Natural killer cell (primary cell): ENCODE results near the gene RTN4IP1. TPM values are rescaled to one million over a fixed set of nuclear protein-coding genes. Genes with fewer than 3 reads are reported as not detected.
A peak's percentile ranks its signal among the peaks of the same experiment; 100 is the strongest.

Experiments used
- ATAC-seq, 3 donors: fragments of 150-1000 bp in 2 of 3; fragments of 200-7000 bp in 1 of 3; cut with Tn5 transposase; 1 replicate in 1 of 3; 2 replicates in 2 of 3; pipeline ENCODE4 v1.10.0; 2021; ENCODE audit warnings: mild to moderate bottlenecking in 2 of 3, moderate library complexity in 2 of 3
- DNase-seq, 2 donors: peaks; one replicate each; pipeline versions ENCODE4 v3.0.0 to v3.0.0-alpha.2; 2013 to 2021; ENCODE audit warnings: mixed read lengths in 1 of 2
- H3K27ac ChIP-seq: one replicate; pipeline ENCODE4 v1.5.1; 2013; ENCODE audit warnings: mild to moderate bottlenecking, low read length
- H3K27me3 ChIP-seq: one replicate; pipeline ENCODE4 v1.6.1; 2013; ENCODE audit warnings: low read length; ENCODE audit not compliant: control insufficient read depth, insufficient read depth
- H3K36me3 ChIP-seq: one replicate; pipeline ENCODE4 v1.6.1; 2013; ENCODE audit warnings: low read length; ENCODE audit not compliant: control insufficient read depth, insufficient read depth
- H3K4me1 ChIP-seq: one replicate; pipeline ENCODE4 v1.6.1; 2013; ENCODE audit warnings: low read length; ENCODE audit not compliant: control insufficient read depth, insufficient read depth
- H3K4me3 ChIP-seq: one replicate; pipeline ENCODE4 v1.5.1; 2013; ENCODE audit warnings: low read length
- H3K9me3 ChIP-seq: one replicate; pipeline ENCODE4 v1.6.1; 2013; ENCODE audit warnings: low read length; ENCODE audit not compliant: control insufficient read depth, insufficient read depth
- H3K27ac Mint-ChIP-seq, 2 donors: one replicate each; pipeline ENCODE4 v1.8.0; 2022; ENCODE audit warnings: mild to moderate bottlenecking in 2 of 2, mixed read lengths in 2 of 2, moderate library complexity in 1 of 2
- H3K27me3 Mint-ChIP-seq, 2 donors: one replicate each; pipeline ENCODE4 v1.8.0; 2022; ENCODE audit warnings: low read depth in 2 of 2, mixed read lengths in 2 of 2
- H3K36me3 Mint-ChIP-seq: one replicate; pipeline ENCODE4 v1.8.0; 2022; ENCODE audit warnings: mixed read lengths
- H3K4me1 Mint-ChIP-seq, 2 donors: one replicate each; pipeline ENCODE4 v1.8.0; 2022; ENCODE audit warnings: mixed read lengths in 2 of 2
- H3K4me3 Mint-ChIP-seq: one replicate; pipeline ENCODE4 v1.8.0; 2022; ENCODE audit warnings: mild to moderate bottlenecking, moderate library complexity, mixed read lengths
- H3K9me3 Mint-ChIP-seq, 2 donors: one replicate each; pipeline ENCODE4 v1.8.0; 2022; ENCODE audit warnings: mixed read lengths in 2 of 2
- CTCF ChIP-seq: fragments of 200-600 bp; IDR thresholded peaks from one replicate; pipeline ENCODE4 v1.8.0; 2022; ENCODE audit warnings: antibody characterized with exemption
- WGBS: methylation state at CpG from one replicate; pipeline ENCODE4 v1.1.7; 2013; ENCODE audit warnings: missing lambda C conversion rate; ENCODE audit not compliant: insufficient coverage; 5-methylcytosine and 5-hydroxymethylcytosine counted together
- intact Hi-C: fragments of 100-400 bp; cut with micrococcal nuclease; formaldehyde crosslinking; loops from one replicate; pipeline ENCODE4 v1.14.2; 2022
- total RNA-seq, 4 donors: library from RNA; stranded (reverse); fragments of 120-200 nt in 1 of 4; gene quantifications; one replicate each; pipeline versions ENCODE4 v1.2.3 to v1.2.4, GENCODE V29; 2013 to 2022

RTN4IP1 gene
- total RNA-seq, 3 donors from 2014 or later (not counting 1 experiment from before 2014, with no cell fraction given): 2.9 to 5.5 (median 5.0) TPM

DNA sequence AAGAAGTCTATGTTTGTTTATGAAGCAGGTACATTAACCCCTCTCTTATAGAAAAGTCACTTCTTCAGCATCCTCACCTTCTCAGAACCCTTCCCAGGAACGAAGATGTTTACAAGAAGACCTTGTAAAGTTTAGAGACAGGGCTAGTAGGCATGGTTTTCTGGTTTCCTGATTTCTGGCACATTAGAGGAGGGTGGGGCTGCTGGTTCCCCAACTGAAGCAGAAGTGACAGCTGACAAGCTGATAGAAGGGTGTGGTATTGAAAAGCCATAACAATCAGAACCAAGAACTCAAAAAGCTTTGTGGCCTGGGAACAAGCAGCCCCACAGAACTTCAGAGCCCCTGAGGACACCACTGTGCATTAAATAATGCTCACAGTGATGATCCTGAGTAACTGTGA is 91.2 kb downstream of the RTN4IP1 start:
- ATAC-seq: peak in 1 of 3 donors; percentile 34
- Histone ChIP-seq H3K4me3 (no peak overlapping the region), H3K27ac (peak overlapping the region; percentile 9), H3K4me1 (peaks cover 23% of the 10 kb centered on the region), H3K27me3 (no peaks in the 10 kb centered on the region), H3K36me3 (peaks cover 55% of the 10 kb centered on the region), H3K9me3 (no peaks in the 10 kb centered on the region)
- Mint-ChIP-seq H3K27me3 (no peaks in the 10 kb centered on the region), H3K27ac (peak overlapping the region; percentile 24 to 61), H3K9me3 (no peaks in the 10 kb centered on the region), H3K4me3 (no peak overlapping the region), H3K4me1 (peaks cover 19 to 39% of the 10 kb centered on the region in 2 donors), H3K36me3 (no peaks in the 10 kb centered on the region)
- TF ChIP-seq CTCF: no peak
- peak in 1 of 2 donors; percentile 35 for DNase-seq
- intact Hi-C loops: loop anchor here (5.0 kb wide), 1 partner anchor 36 kb away; no protein-coding TSS in a partner anchor
- WGBS: 17% methylated on average over 1 of the region's 1 CpG

GRCh38 chr6:106537662-106538061 is 91.6 kb downstream of the RTN4IP1 start:
- Histone ChIP-seq H3K27ac (peak overlapping the region; percentile 9), H3K4me3 (no peak overlapping the region), H3K36me3 (peaks cover 57% of the 10 kb centered on the region), H3K27me3 (no peaks in the 10 kb centered on the region), H3K9me3 (no peaks in the 10 kb centered on the region), H3K4me1 (peaks cover 26% of the 10 kb centered on the region)
- Mint-ChIP-seq H3K36me3 (no peaks in the 10 kb centered on the region), H3K27me3 (no peaks in the 10 kb centered on the region), H3K4me1 (peaks cover 23 to 44% of the 10 kb centered on the region in 2 donors), H3K27ac (peak overlapping the region; percentile 24 to 61), H3K4me3 (no peak overlapping the region), H3K9me3 (no peaks in the 10 kb centered on the region)
- 77% methylated on average over 8 of the region's 8 CpGs for WGBS
- TF ChIP-seq CTCF: no peak
- DNase-seq (no peak), ATAC-seq (no peak)
- intact Hi-C loops: loop anchor here (5.0 kb wide), 1 partner anchor 35 kb away; no protein-coding TSS in a partner anchor

DNA sequence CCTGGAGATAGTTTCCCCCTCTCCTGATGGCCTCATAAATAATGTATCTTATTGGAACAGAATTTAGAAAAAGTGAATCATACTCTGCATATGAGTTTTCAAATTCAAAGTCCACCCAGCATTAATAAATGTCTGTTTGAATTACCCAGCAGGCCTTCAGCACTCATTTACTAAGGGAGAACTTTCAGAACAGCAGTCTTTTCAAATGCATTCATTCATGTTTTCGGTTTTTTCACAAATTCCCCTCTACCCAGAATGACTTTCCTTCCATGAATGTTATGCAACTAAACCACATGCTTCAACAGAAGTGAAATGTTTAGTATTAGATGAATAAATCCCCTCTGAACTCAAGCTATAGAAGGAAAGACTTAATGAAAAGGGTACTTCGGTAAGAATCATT is 92.4 kb downstream of the RTN4IP1 start:
- DNase-seq (no peak), ATAC-seq (no peak)
- Mint-ChIP-seq H3K4me1 (peaks cover 26 to 44% of the 10 kb centered on the region in 2 donors), H3K4me3 (no peak overlapping the region), H3K9me3 (no peaks in the 10 kb centered on the region), H3K27ac (peak overlapping the region; percentile 24 to 61), H3K36me3 (no peaks in the 10 kb centered on the region), H3K27me3 (no peaks in the 10 kb centered on the region)
- no peaks in the 10 kb centered on the region for H3K9me3 ChIP-seq
- H3K36me3 ChIP-seq: peaks cover 62% of the 10 kb centered on the region
- 46% methylated on average over 2 of the region's 2 CpGs for WGBS
- no peak overlapping the region for H3K27ac ChIP-seq
- no peak for TF ChIP-seq CTCF
- no peak overlapping the region for H3K4me3 ChIP-seq
- intact Hi-C loops: loop anchor here (5.0 kb wide), 1 partner anchor 35 kb away; no protein-coding TSS in a partner anchor
- H3K4me1 ChIP-seq: peaks cover 26% of the 10 kb centered on the region
- no peaks in the 10 kb centered on the region for H3K27me3 ChIP-seq

DNA sequence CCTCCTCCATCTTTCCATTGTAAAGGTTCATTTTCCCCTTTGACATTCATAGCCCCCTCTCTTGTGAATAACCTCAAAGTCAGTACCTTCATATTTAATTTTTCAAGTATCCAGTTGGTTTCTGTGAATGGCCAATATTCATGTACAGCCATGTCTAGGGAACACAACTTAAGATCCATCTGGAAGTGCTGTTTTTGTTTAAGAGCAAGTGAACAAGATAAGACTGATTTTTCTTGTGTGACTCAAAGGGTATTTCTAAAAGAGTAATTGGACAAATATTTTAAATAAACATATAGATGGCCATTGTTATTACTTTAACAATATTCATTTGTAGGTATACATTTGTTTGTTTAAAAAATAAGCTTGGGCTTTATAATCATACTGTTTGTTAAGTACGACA is 92.9 kb downstream of the RTN4IP1 start:
- TF ChIP-seq CTCF: no peak
- DNase-seq: no peak
- no CpG with 5 or more reads among the region's 1 CpG for WGBS
- Histone ChIP-seq H3K4me1 (peaks cover 26% of the 10 kb centered on the region), H3K4me3 (no peak overlapping the region), H3K27me3 (no peaks in the 10 kb centered on the region), H3K27ac (no peak overlapping the region), H3K9me3 (no peaks in the 10 kb centered on the region), H3K36me3 (peaks cover 62% of the 10 kb centered on the region)
- Mint-ChIP-seq H3K27ac (no peak overlapping the region), H3K4me3 (no peak overlapping the region), H3K9me3 (no peaks in the 10 kb centered on the region), H3K36me3 (peaks cover 1% of the 10 kb centered on the region), H3K4me1 (peaks cover 26 to 44% of the 10 kb centered on the region in 2 donors), H3K27me3 (no peaks in the 10 kb centered on the region)
- no peak for ATAC-seq
- intact Hi-C loops: loop anchor here (5.0 kb wide), 1 partner anchor 34 kb away; no protein-coding TSS in a partner anchor
